Medulla oblongata (tissue), 1 donor: Measurements from ENCODE around the gene SELENOP.
"Not testable (repeated sequence)": the region's sequence is repeated elsewhere in the genome, so short reads cannot be mapped to it uniquely, and the experiment has no call there.

Source experiments
- DNase-seq: peaks from one replicate; pipeline ENCODE4 v3.0.0-alpha.2; 2015; ENCODE audit errors: extremely low spot score

Gene SELENOP

GRCh38 chr5:42811591-42812446, at the start of gene SELENOP:
Gene SELENOP (minus strand): TSS chr5:42811892. CDS start chr5:42808353, 3,539 bp downstream.
- DNase-seq: peak; percentile 91

GRCh38 chr5:42858687-42859086, 47.0 kb upstream of the SELENOP start:
- peak; percentile 94 for DNase-seq

DNA sequence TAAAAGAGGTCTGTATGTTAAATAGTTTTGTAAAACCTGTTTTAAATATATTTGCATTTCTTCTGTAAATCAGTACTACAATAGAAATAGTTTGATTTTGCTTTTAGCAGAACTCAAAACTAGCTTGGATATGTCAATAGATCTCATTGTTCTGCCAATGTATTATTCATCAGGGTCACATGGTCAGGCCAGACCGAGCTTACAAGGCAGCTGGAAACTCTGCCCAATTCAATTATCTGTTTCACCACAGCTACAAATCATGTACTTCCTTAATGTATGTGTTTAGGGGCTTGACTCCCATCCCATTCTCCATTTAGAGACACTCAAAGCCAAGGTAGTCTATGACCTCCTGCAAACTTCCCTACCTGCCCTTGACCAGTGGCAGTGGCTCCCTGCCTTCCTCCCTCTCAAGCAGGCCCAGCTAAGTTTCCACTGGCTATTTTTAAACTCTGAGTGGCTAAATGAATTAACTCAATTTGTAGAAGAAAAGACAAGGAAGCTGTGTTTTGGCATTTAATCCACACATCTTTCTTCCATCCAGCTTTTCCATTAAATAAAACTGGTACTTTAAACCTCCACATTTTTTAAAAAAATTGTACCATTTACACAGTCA, 46.4 kb upstream of the SELENOP start:
- DNase-seq: peak; percentile 89

DNA sequence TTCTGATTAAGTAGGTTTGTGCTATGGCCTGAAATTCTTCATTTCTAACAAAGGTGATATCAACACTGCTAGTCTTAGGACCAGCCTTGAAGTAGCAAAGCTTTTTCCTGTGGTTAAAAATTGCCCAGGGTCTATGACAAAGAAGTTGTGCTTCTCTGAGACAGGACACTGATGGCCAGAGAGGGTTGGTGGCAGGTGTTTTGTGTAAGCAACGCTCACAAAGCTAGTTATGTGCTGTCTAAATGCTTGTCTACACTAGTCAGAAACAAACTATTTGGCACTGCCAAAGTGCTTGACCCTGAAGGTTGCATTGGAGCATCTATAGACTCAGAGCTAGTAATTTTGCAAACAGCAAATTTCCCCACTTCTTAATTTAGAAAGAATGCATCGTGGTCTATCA, 44.1 kb upstream of the SELENOP start:
- DNase-seq: no peak

DNA sequence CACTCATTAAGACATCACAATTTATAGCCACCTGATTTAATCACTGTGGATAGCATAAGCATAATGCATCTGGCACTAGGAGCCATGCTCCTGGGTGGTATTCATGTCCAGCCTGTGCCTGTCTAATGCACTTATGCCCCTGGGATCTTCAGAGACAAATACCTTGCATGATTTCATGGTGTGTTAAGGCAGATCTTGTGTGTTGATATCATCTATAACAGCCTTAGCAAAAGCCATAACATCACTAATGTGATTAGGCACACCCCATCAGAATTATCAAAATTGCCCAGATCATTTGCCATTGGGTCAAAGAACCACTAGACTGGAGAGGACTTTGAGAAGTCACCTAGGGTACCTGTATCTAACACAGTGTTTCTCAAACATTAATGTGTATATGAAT, 43.7 kb upstream of the SELENOP start:
- no peak for DNase-seq

DNA sequence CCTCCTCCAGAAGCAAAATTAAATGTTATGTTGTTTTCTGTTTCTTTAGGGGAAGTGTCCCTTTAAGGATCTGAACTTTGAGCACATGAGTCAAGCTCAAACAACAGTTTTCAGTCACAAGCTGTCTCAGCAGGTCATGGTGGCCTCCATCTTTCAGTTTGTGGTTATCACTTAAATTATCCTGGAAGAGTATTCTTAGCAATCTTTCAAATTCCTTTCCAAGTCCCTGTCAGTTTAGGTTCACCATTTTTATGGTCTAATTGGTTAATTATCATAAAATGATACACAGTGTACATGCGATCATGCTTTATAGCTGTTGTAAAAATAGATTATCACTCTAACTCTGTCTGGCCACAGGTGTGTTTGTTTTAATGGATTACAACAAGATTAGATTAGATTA, 43.1 kb upstream of the SELENOP start:
- DNase-seq: no peak

GRCh38 chr5:42852826-42853225, 41.1 kb upstream of the SELENOP start:
- DNase-seq: no peak

- no peak for DNase-seq
Observed at GRCh38 chr5:42851481-42851880, 39.8 kb upstream of the SELENOP start.

- no peak for DNase-seq
Observed at GRCh38 chr5:42848545-42848944, 36.9 kb upstream of the SELENOP start.

GRCh38 chr5:42844408-42844807, 32.7 kb upstream of the SELENOP start:
- DNase-seq: not testable (repeated sequence)

GRCh38 chr5:42843675-42844292, 32.1 kb upstream of the SELENOP start:
- DNase-seq: no peak

GRCh38 chr5:42842921-42843641, 31.4 kb upstream of the SELENOP start:
- DNase-seq: no peak

DNA sequence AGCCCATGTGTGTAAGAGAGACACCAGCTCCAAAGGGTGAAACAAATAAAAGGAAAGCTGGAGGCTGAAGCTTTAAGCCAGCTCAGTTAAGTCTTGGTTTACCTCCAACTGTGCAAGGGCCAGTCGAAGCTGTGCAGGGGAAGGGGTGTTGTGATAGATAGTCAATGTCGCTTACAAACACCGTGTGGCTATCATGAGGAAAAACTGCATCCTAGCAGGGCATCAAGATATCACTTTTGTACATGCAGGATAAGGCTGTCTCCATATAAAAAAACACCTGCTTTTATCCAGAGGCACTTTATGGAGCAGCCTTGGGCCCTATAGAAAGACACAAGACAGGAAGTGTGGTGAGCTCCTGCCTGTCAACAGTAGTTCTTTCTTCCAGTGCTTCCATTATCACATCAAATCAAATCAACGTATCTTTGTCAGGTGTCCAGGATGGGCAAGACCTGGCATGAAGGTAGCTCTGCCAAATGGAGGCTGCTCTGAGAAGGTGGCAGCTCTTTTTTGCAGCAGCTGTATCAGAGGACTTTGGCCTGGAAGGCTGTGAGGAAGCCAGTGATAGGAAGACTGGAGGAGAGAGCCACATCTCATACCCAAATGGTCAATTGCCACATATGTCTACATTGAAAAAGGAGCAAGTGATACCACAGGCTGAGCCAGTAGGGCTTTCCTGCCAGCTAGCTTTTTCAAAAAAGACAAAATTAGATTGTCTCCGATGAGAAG, 29.3 kb upstream of the SELENOP start:
- no peak for DNase-seq

GRCh38 chr5:42840269-42840668, 28.6 kb upstream of the SELENOP start:
- peak; percentile 45 for DNase-seq

DNA sequence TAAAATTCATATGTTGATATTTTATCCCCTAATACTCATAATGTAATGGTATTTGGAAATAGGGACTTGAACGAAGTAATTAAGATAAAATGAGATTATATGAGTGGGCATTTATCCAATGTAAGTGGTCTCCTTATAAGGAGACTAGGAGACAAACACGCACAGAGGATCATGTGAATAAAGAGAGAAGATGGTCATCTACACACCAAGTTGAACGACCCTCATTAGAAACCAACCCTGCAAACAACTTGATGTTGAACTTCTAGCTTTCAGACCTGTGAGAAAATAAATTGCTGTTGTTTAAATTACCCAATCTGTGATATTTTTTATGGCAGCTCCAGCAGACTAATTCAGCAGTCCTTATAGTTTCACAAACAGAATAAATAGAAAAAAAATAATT, 27.5 kb upstream of the SELENOP start:
- no peak for DNase-seq

GRCh38 chr5:42837601-42838000, 25.9 kb upstream of the SELENOP start:
- DNase-seq: no peak

- DNase-seq: no peak
Observed at GRCh38 chr5:42836070-42836769, 24.5 kb upstream of the SELENOP start.

GRCh38 chr5:42832060-42832459, 20.4 kb upstream of the SELENOP start:
- no peak for DNase-seq

DNA sequence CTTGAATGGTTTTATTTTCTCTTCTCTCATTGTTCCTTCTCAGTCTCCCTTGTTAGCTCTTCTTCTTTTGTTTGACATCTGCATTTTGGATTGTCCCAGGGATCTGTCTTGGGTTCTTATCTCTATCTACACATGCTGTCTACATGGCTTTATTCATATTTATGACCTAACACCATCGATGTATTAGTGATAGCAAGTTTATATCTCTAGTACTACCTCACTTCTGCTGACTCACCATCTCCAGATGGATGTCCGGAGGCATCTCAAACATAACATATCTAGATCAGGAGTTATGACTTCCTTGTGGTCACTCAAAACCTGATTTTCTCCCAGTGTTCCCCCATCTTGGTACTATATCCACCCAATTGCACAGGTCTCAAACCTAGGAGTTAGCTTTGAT, 19.2 kb upstream of the SELENOP start:
- DNase-seq: no peak

- DNase-seq: no peak
Observed at GRCh38 chr5:42828671-42829070, 17.0 kb upstream of the SELENOP start.
